Inferior parietal cortex (tissue), 1 donor: ENCODE data around the gene SLC12A8.

Source experiments
- DNase-seq: peaks from one replicate; pipeline ENCODE4 v3.0.0-alpha.2; 2016; ENCODE audit errors: extremely low spot score

SLC12A8 gene

DNA sequence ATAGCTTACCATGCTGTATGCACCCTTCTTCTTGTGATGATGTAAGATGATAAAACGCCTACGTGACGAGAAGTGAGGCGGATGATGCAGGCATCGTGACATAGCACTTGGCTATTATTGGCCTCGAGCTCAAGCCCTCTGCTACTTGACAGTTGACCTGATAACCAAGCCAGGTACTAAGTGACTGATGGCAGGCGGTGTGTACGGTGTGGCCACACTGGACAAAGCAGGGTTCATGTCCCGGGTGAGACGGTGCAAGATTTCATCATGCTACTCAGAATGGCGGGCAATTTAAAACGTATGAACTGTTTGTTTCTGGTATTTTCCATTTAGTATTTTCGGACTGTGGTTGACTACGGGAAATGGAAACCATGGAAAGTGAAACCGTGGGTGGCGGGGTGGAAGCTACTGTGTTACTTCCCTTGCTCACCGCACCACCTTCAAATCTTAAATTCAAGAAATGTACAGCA lies 57.7 kb downstream of the SLC12A8 start:
- no peak for DNase-seq

DNA sequence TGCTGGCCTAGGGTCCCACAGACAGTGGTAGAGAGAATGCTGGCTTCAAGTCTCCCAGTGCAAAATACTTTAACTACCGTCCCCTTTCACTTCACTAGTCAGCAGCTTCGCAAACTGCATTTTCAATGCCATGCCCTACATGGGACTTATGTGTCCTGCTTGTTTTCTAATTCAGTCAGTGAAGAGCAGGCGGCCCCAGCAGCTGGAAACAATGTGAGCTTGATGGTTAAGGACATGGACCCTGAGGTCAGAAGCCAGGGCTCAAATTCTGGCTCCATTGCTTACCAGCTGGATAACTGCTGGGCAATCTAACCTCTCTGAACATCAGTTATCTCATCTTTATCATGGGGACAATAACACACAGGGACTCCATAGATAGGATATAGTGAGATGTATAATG lies 58.4 kb downstream of the SLC12A8 start:
- DNase-seq = no peak

DNA sequence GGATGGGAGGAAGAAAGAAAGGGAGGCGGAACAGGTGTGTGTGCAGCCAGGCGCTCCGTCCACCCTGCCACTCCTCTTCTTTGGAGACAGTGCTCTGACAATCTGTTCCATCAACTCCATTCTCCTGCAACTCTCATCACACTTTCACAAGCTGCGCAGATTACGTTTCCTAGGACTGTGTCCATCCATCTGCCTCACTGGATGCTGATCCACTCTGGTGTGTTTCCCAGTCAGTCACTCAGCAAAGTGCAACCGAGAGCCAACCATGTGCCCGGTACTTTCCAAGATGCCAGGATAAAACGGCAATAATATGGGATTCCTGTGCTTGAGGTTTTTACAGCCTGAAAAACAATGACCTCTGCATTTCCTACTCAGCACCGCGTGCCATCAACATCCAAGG lies 59.6 kb downstream of the SLC12A8 start:
- no peak for DNase-seq

DNA sequence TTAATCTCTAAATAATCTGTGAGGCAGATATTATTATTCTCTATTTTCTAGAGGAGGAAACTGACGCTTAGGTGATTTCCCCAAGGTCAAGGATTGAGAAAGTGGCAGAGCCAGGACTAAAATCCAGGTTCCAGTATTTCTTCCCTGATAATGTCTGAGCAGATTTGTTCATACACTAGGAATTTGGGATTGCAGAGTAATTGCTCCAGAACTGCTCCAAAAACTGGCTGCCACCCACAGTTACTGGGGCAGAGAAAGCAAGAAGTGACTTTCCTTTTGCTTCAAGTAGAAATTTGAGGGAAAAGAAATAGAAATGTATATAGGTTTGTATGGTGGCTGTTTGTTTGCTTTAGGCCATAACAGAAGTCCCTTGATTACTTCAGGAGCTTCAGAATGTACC lies 60.6 kb downstream of the SLC12A8 start:
- no peak for DNase-seq

DNA sequence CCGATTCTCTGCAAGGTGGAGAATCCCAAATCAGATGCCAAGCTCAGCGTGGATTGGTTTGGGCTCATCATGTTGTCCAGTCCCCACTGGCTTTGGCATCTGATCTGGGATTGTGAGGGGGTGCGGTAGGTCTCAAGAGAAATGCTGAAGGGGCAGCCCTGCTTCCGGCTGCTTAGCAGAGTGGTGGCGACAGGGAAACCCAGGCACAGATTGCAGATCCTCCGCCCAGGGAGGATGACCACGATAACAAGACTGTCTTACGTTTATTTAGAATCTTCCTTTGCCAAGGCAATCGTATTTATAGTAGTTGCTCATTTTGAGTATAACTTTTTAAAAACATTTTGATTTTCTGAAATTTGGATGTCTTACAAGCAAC lies 61.1 kb downstream of the SLC12A8 start:
- DNase-seq = no peak

DNA sequence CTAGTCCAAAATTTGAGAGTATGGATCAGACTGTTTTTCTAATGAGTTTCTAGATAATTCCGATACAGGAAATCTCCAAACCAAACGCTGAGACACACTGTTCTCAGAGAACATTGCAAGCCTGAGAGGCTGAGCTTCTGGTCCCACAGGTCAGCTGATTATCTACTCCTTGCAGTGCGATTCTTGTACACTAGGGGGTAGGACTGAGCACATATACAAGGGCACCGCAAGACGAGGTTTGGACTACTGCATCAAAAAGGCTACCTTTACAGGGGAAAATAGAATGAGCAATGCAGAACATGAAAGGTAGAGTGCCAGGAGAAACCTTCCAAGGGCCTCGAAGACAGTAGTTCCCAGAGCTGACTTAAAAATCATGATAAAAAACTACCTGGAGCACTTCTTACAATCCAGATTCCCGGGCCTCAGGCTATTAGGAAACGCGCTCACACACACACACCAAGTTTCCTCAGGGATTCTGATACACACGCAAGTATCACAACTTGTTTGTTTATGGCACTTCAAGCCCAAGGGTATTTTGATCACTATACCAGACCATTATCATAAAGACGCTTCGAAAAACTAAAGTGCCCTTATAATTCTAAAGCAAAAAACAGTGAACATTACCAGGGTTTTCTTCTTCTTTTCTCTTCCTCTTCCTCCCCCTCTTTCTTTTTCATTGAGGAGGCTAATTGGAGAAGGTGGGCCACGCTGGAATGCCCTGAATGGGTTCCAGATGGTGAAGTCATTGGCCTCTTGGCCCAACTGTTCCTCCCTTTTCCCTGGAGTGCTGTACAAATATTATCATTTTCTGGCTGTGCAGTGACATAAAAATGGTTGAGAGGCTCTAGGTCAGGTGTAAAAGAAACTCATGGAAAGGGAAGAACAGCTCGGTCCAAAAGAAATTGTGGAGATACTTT lies 61.8 kb downstream of the SLC12A8 start:
- DNase-seq = no peak

DNA sequence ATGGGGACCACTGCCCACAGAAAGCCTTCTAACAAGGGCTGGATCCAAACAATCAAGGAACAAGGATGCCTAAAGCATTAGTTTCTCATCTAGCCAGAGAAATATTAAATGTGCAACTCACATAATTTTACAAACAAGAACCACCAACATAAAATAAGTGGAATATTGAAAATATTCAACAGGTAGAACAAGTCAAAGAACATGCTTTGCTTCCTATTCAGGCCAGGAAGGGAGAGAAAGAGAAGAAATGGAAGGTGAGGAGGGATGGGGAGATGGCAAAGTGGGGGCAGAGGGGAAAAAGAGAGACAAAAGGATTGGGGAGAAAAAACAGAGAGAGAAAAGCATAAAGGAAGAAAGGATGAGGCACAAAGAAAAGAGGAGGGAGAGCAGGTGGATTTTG lies 63.1 kb downstream of the SLC12A8 start:
- DNase-seq = no peak

DNA sequence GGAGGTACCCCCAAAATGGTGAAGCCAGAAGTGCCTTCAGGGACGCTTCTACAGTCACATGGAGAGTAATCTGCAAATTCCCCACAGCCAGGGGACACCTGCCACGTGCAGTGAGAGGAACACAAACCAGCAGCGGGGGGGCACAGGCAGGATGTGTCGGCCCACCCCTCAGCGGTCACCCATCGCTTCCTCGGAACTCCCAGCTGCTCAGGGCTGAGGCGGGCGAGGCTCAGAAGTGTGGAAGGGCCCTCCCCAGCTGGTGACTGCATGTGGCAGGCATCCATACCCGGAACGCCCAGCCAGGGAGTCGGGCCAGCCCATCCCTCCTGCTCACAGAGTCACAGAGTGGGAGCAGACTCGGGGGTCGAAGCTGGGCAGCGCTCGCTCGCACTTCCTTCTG lies 63.7 kb downstream of the SLC12A8 start:
- no peak for DNase-seq

DNA sequence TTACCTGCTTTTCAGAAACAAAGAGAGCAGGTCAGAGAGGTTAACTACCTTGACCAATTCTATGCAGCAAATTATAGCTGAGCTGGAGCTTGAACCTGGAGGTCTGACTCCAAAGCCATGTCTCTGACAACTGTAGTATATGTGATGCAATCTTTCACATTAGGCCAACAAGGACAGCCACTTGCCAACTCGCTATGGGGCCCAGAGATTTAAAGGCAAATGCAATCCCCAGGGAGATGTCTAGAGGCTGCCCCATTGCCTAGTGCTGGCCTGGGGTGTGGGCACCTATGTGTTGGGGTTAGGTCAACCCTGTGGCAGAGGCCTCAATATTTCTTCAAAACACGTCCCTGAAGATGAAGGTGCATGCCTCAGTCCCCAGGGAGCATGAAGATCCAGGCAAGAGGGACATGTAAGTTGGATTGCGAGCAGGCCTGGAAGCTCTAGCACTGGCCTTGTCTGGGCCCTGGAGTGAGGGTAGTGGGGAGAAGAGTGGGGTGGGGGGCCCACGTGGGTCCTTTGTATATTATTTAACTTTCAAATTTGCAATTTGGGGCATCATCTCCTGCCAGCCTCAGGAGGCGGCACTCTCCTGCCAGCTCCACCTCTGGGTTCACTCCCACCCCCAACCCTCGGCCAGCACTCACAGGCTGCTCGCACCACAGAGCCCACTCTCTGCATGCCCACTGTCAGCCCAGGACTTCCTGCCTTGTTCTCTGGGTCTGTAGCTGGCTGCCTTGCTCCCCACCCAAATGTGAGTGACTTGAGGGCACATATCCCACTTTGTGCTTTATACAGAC lies 64.3 kb downstream of the SLC12A8 start:
- DNase-seq = no peak

DNA sequence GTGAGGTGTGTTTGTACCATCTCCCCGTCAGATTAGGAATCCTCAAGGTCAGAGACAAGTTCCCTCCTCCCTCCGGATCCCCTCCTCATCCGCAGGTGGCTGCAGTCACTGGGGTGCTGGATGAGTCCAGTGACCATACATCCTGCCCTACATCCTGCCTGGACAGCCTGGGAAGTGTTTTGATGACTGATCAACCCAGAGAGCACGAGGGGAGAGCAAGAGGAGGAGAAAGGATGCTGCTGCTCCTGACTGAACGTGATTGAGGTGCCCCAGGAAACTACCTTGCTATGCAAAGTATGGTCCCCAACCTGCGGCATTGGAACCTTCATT lies 65.1 kb downstream of the SLC12A8 start:
- no peak for DNase-seq

DNA sequence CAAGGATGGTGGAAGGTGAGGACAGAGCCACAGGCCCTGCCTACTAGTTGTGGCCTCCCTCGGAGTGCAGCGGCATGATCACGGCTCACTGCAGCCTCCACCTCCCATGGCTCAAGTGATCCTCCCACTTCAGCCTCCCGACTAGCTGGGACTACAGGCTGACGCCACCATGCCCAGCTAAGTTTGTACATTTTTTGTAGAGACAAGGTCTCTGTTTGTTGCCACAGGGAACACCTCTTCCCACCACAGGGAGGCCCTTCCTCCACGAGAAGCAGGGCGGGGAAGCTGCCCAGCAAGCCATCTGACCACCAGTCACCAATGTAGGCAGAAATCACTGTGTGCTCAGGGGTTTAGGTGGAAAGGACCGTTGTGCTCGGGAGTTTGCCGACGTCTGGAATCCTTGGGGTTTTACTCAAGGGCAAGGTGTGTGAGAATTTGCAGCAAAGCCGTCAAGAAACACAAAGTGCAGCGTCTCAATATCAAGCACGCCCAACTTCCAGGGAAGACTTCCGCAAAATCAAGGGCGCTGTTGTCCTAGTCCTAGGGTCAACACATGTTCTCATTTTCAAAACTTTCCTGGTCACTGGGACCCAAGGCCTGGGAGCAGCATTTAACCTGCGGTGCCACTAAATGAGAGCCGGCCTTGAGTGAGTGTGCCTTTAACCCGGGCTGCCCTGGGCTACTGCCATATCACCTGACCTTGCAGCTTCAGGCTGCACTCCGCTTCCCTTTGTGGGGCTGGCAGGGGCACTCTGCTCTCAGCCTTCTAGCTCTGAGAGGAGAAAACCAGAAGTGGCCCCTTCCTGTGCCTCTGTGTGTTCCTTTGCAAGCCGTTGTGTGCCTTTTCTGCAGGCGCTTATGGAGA lies 65.7 kb downstream of the SLC12A8 start:
- DNase-seq = no peak

DNA sequence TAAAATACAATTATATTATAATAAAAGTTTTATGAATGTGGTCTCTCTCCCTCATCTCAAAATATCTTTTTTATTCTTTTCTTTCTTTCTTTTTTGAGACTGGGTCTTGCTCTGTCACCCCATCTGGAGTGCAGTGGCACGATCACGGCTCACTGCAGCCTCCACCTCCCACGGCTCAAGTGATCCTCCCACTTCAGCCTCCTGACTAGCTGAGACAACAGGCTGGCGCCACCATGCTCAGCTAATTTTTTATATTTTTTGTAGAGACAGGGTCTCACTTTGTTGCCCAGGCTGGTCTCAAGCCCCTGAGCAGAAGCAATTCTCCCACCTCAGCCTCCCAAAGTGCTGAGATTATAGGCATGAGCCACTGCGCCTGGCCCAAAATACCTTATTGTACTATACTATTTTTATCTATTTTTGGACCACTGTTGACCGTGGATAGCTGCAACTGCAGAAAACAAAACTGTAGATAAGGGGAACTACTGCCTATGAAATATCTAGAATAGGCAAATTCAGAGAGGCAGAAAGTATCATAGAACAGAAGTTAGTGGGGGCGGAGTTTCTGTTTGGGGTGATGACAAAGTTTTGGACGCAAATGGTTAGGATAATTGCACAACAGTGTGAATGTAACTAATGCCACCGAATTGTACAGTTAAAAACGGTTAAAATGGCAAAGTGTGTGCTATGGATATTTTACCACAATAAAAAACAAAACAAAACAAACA lies 66.6 kb downstream of the SLC12A8 start:
- no peak for DNase-seq

DNA sequence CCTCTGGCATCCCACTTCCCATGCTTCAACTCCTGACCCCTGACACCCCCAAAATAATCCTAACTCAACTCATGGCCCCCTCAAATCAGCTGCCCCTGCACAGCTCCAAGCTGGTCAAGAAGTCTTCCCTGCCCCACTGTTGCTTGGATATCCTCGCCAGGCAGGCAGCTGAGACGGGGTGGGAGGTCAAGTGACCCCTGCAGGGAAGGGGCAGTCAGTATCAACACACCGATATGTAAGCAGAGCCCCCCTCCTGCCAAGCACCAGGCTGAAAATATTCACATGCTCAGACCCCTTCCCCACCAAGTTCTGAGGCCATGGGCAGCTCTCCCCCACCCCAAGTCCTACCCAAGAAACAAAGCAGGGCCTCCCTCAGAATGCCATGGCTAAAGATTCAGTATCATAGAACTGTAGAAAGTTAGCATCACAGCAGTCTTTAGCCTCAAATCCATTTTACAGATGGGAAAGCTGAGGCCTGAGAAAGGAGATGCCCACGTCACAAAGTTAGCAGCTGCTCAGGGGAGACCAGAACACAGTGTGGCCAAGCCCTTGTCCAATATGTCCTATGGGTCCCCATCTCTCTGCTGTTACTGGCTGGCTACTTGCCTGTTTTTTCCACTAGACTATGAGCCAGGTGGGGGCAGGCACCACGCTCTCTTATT lies 67.8 kb downstream of the SLC12A8 start:
- DNase-seq = no peak

DNA sequence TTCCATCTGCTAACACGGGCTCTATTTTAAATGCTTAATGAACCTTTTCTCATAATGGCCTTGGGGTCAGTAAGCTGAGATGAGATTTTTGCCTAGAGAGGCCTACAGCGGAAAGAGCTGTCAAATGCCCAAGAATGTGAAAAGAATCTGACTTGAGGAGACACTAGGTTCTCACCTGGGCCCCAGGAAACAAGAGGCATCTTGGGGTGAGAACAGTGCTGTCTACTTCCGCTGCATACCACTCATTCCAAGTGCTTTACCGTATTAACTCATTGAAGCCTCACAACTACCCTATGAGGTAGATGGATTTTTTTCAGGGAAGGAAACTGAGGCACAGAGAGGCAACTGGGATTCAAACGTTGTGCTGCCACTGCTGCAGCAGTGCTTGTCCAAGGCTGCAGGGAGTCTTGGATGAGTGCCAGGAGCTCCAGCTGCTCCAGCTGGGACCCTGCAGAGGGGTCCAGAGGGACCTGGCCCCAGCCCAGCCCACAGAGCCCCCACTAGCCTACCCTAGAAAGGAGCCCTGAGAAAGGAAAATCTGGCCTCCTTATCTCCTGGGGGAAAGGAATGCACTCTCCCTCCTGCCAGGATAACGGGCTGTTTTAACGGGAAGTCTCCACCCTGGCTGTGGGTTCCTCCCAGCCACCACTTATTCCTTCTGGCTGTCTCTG lies 68.4 kb downstream of the SLC12A8 start:
- DNase-seq = no peak

DNA sequence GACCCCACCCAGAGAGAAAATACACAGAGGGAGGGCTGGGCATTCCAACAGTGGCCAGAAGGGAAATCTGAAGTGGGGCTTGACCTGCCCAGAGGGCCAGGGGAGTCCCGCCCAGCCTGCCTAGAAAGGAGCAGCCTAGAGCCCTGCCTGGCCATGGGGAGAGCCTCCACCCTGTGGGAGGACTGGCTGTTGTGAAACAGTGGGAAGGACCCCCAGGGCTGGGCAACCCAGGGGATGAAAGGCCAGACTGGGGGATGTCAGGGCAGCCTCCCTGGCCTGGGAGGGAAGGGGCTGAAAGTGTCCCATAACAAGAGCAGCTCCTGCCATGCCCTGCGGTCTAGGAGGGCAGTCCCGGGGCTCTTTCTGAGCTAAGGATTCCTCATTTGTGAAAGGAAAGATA lies 69.0 kb downstream of the SLC12A8 start:
- DNase-seq = no peak

DNA sequence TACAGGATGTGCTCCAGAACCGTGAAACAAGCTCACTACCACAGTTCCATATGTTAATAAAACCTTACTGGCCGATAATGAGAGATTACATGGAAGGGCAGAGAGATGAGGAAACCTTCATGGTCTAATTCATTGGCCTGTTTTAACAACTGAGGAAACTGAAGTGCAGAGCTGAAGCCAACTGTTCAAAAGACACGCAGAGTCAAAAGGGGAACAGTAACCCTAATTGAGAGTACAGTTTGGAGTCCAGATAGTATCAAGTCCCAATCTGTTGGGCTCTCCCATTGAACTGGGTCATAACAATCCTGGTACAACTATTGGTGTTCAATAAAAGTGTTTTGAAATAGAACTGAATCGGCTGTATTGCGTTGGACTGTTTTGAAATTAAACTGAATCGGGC lies 69.6 kb downstream of the SLC12A8 start:
- no peak for DNase-seq

DNA sequence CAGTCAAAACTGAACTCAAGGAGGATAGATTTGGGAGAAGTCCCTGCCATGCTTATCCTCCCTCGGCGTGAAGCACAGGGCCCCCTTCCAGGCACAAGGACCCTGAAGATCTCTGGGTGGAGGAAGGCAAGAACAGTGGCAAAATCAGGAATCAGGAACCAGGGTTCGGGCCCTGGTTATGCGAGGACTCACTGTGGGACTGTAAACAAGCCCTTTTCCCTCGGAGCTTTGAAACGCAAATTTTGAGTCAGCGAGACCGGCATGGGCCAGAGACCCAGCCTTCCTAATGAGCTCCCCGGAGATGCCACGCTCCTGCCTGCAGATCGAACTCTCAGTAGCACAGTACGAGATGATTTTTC lies 70.1 kb downstream of the SLC12A8 start:
- DNase-seq = no peak

DNA sequence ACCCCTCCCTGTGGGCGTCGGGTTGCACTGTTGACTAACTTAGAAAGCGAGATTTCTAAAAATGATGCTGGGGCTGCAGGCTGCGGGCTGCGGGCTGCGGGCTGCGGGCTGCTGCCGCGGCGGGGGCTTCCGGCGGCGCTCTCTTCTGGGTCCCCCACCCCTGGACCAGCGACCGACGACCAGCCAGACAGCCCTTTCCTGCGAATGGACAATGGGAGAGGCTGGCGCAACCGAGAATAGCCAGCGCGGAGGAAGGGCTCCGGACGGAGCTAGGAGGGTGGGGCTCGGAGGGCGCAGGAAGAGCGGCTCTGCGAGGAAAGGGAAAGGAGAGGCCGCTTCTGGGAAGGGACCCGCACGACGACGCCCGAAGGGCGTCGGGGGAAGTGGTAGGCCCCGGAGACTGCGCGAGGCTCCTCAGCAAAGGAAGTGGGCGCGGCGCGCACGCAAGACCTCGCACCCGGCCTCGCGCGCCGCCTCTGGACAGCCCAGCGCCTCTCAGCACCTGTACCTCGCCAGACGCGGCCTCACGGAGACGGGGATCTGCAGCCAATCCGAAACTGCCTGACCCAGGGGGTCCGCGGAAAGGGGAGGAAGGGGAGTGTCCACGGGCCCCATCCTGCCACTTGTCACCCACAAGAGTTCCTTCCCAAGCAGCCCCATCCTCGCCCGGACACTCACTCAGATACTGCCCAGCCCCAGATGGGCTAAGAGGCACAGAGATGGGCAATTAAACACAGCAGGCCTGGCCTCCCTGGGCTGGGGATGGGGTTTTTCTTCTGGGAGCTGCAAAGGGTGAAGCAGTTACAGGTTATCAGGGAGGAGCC lies 70.7 kb downstream of the SLC12A8 start:
- no peak for DNase-seq

DNA sequence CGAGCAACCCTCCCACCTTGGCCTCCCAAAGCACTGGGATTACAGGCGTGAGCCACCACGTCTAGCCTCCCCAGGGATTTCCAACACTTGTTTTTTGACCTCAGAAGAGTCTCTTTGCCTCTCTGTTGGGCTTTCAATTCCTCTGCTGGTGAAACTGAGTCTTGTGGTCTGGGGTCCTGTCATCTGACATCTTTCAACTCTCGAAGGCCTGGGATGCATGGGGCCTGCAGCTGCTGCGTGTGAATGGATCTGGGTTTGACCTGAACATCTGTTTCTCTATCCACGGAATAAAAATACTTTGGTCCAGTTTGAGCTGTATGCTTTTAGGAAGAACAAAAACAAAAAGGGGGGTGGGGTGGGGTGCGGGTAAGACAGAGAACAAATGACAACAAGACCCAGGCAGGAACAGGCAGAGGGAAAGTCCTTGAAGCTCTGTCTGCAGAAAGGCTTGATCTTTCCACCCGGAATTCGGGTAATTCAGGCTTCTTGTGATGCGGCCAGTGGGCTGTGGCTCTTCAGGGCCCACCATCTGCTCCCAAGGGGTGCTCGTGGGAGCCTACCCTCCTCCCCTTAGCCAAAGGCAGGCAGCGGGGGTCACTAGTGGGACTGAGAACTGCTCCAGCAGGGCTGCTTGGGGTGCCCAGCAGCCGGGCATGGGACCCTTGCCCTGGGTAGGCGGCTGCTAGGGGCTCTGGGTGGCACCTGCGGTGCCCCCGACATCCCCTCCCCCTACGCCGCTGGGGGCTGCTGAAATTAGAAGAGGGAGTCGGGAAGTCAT lies 71.5 kb downstream of the SLC12A8 start:
- DNase-seq = no peak
